HG03159 (cell line): ENCODE data around the gene TAPT1.

Experiments
- ATAC-seq: cut with Tn5 transposase; IDR thresholded peaks from one replicate; pipeline ENCODE4 v1.9.1; 2021; ENCODE audit warnings: mild to moderate bottlenecking, moderate library complexity; ENCODE audit not compliant: unreplicated experiment

TAPT1 gene

GRCh38 chr4:16110661-16111290 lies 115.5 kb downstream of the TAPT1 start:
- ATAC-seq = no peak
